IMR-90 (cell line): ENCODE data around the gene C2CD4D. TPM values are rescaled to one million over a fixed set of nuclear protein-coding genes. Genes with fewer than 3 reads are reported as not detected.

ENCODE experiments used
- ATAC-seq: fragments of 200-7000 bp; cut with Tn5 transposase; 2 replicates; pipeline ENCODE4 v1.9.1; 2020; ENCODE audit warnings: low read depth, mild to moderate bottlenecking, moderate library complexity
- BruUV-seq: library from RNA; stranded (reverse); fragments of 400-500 nt; replicated peaks from 2 replicates; lab custom pipeline; 2021; lab: Mats Ljungman, UMichigan
- CTCF ChIA-PET: fragments of 300-600 bp; formaldehyde crosslinking; extraction: SDS; loops from one replicate; lab custom pipeline; 2021; ENCODE audit warnings: antibody characterized with exemption; lab: Yijun Ruan, JAX
- POLR2A ChIA-PET: fragments of 300-600 bp; sonication (Branson Sonifier 250); formaldehyde crosslinking; loops from one replicate; lab custom pipeline; 2022; ENCODE audit warnings: antibody characterized with exemption; ENCODE audit not compliant: unreplicated experiment; lab: Charles Lee
- DNase-seq: peaks from one replicate; pipeline ENCODE4 v3.0.0; 2013
- H2AFZ ChIP-seq: replicated peaks from 2 replicates; pipeline ENCODE3; 2013; ENCODE audit warnings: low read length, mild to moderate bottlenecking; ENCODE audit not compliant: poor library complexity
- H2AK5ac ChIP-seq: 2 replicates; pipeline ENCODE4 v1.6.1; 2013; ENCODE audit warnings: low read depth, low read length, inconsistent platforms
- H2AK9ac ChIP-seq: replicated peaks from 2 replicates; pipeline ENCODE3; 2013; ENCODE audit warnings: mild to moderate bottlenecking, low read depth, low read length, moderate library complexity; ENCODE audit not compliant: poor library complexity
- H2BK120ac ChIP-seq: 2 replicates; pipeline ENCODE4 v1.6.1; 2013; ENCODE audit warnings: low read depth, low read length, inconsistent platforms
- H2BK15ac ChIP-seq: 3 replicates; pipeline ENCODE4 v1.6.1; 2013; ENCODE audit warnings: low read depth, low read length, inconsistent platforms
- H2BK20ac ChIP-seq: 2 replicates; pipeline ENCODE4 v1.6.1; 2013; ENCODE audit warnings: low read depth, mild to moderate bottlenecking, inconsistent platforms, low read length, moderate library complexity
- H2BK5ac ChIP-seq: 2 replicates; pipeline ENCODE4 v1.6.1; 2013; ENCODE audit warnings: mild to moderate bottlenecking, low read depth, low read length, inconsistent platforms; ENCODE audit not compliant: poor library complexity, severe bottlenecking
- H3K14ac ChIP-seq: replicated peaks from 2 replicates; pipeline ENCODE4 v1.6.1; 2013; ENCODE audit warnings: low read depth, low read length, inconsistent platforms
- H3K18ac ChIP-seq: 2 replicates; pipeline ENCODE4 v1.6.1; 2013; ENCODE audit warnings: low read depth, low read length, control low read depth
- H3K23ac ChIP-seq: 2 replicates; pipeline ENCODE4 v1.6.1; 2013; ENCODE audit warnings: low read depth, low read length, inconsistent platforms
- H3K27ac ChIP-seq: 2 replicates; pipeline ENCODE4 v1.5.1; 2013; ENCODE audit warnings: mild to moderate bottlenecking, control low read depth, low read length; ENCODE audit not compliant: insufficient read depth
- H3K27me3 ChIP-seq: 2 replicates; pipeline ENCODE4 v1.6.1; 2013; ENCODE audit warnings: low read length; ENCODE audit not compliant: control insufficient read depth, insufficient read depth
- H3K36me3 ChIP-seq: 2 replicates; pipeline ENCODE4 v1.6.1; 2013; ENCODE audit warnings: low read length, mixed read lengths; ENCODE audit not compliant: control insufficient read depth, insufficient read depth
- H3K4ac ChIP-seq: 2 replicates; pipeline ENCODE4 v1.6.1; 2013; ENCODE audit warnings: low read depth, low read length, inconsistent platforms
- H3K4me1 ChIP-seq: 2 replicates; pipeline ENCODE4 v1.6.1; 2013; ENCODE audit warnings: low read length, mixed read lengths; ENCODE audit not compliant: control insufficient read depth, insufficient read depth
- H3K4me2 ChIP-seq: 2 replicates; pipeline ENCODE4 v1.6.1; 2013; ENCODE audit warnings: low read depth, mild to moderate bottlenecking, control low read depth, low read length, moderate library complexity
- H3K4me3 ChIP-seq: 2 replicates; pipeline ENCODE4 v1.5.1; 2013; ENCODE audit warnings: low read depth, mild to moderate bottlenecking, control low read depth, low read length, moderate library complexity; ENCODE audit not compliant: insufficient read depth
- H3K56ac ChIP-seq: 2 replicates; pipeline ENCODE4 v1.6.1; 2013; ENCODE audit warnings: low read length, inconsistent platforms; ENCODE audit not compliant: insufficient read depth; ENCODE audit errors: extremely low read depth
- H3K79me1 ChIP-seq, 2 experiments: 2 replicates each; pipeline ENCODE4 v1.6.1; 2013; ENCODE audit warnings: low read length in 2 of 2, inconsistent platforms in 1 of 2, low read depth in 1 of 2
- H3K9ac ChIP-seq: 2 replicates; pipeline ENCODE4 v1.6.1; 2013; ENCODE audit warnings: low read depth, low read length, control low read depth
- H3K9me1 ChIP-seq: 2 replicates; pipeline ENCODE4 v1.6.1; 2013; ENCODE audit warnings: low read length, inconsistent platforms; ENCODE audit not compliant: insufficient read depth
- H3K9me3 ChIP-seq: 2 replicates; pipeline ENCODE4 v1.6.1; 2013; ENCODE audit warnings: low read length; ENCODE audit not compliant: control insufficient read depth, insufficient read depth
- H4K20me1 ChIP-seq: 2 replicates; pipeline ENCODE4 v1.6.1; 2013; ENCODE audit warnings: low read length, inconsistent platforms; ENCODE audit not compliant: insufficient read depth
- H4K5ac ChIP-seq: 2 replicates; pipeline ENCODE4 v1.6.1; 2013; ENCODE audit warnings: mild to moderate bottlenecking, low read depth, low read length, control low read depth
- H4K8ac ChIP-seq, 2 experiments: 2 replicates each; pipeline ENCODE4 v1.6.1; 2013; ENCODE audit warnings: low read depth in 2 of 2, low read length in 2 of 2, control low read depth in 1 of 2, inconsistent platforms in 1 of 2
- H4K91ac ChIP-seq: 2 replicates; pipeline ENCODE4 v1.6.1; 2013; ENCODE audit warnings: low read depth, low read length, inconsistent platforms; ENCODE audit not compliant: insufficient read depth
- BHLHE40 ChIP-seq: fragments of 150-350 bp; IDR thresholded peaks from 2 replicates; pipeline ENCODE4 v1.6.1; 2016; ENCODE audit warnings: mild to moderate bottlenecking, low read depth, low read length
- CEBPB ChIP-seq: IDR thresholded peaks from 2 replicates; pipeline ENCODE4 v1.6.1; 2012; ENCODE audit warnings: low read depth, low read length, improper control_type of control experiment
- CHD1 ChIP-seq: IDR thresholded peaks from 2 replicates; pipeline ENCODE4 v1.6.1; 2012; ENCODE audit warnings: low read depth, low read length, improper control_type of control experiment
- CTCF ChIP-seq: conservative IDR thresholded peaks from 2 replicates; pipeline ENCODE4 v1.5.1; 2012; ENCODE audit warnings: mild to moderate bottlenecking, low read depth, low read length, improper control_type of control experiment
- ELK1 ChIP-seq: fragments of 150-350 bp; IDR thresholded peaks from 2 replicates; pipeline ENCODE4 v1.6.1; 2016; ENCODE audit warnings: low read depth, mild to moderate bottlenecking, low read length, moderate library complexity, borderline replicate concordance
- FOS ChIP-seq: fragments of 150-350 bp; IDR thresholded peaks from 2 replicates; pipeline ENCODE4 v1.6.1; 2016; ENCODE audit warnings: low read depth, low read length
- MAFK ChIP-seq: IDR thresholded peaks from 2 replicates; pipeline ENCODE4 v1.6.1; 2012; ENCODE audit warnings: low read depth, low read length, improper control_type of control experiment
- MAZ ChIP-seq: IDR thresholded peaks from 2 replicates; pipeline ENCODE4 v1.6.1; 2012; ENCODE audit warnings: low read depth, mild to moderate bottlenecking, low read length, improper control_type of control experiment, moderate library complexity, borderline replicate concordance
- NFE2L2 ChIP-seq: fragments of 150-350 bp; IDR thresholded peaks from 2 replicates; pipeline ENCODE4 v1.6.1; 2016; ENCODE audit warnings: low read depth, mild to moderate bottlenecking, low read length
- POLR2A ChIP-seq: IDR thresholded peaks from 2 replicates; pipeline ENCODE4 v1.6.1; 2012; ENCODE audit warnings: mild to moderate bottlenecking, low read depth, low read length
- RAD21 ChIP-seq: IDR thresholded peaks from 2 replicates; pipeline ENCODE4 v1.6.1; 2012; ENCODE audit warnings: low read length, improper control_type of control experiment
- RCOR1 ChIP-seq: IDR thresholded peaks from 2 replicates; pipeline ENCODE4 v1.6.1; 2012; ENCODE audit warnings: mild to moderate bottlenecking, low read length, improper control_type of control experiment; ENCODE audit not compliant: insufficient replicate concordance
- RFX5 ChIP-seq: IDR thresholded peaks from 2 replicates; pipeline ENCODE4 v1.8.0; 2012; ENCODE audit warnings: low read depth, mild to moderate bottlenecking, low read length, moderate library complexity
- SMC3 ChIP-seq: fragments of 150-350 bp; IDR thresholded peaks from 2 replicates; pipeline ENCODE4 v1.6.1; 2016; ENCODE audit warnings: low read depth, mild to moderate bottlenecking, antibody characterized with exemption, low read length, moderate library complexity
- USF2 ChIP-seq: fragments of 150-350 bp; IDR thresholded peaks from 2 replicates; pipeline ENCODE4 v1.6.1; 2017; ENCODE audit warnings: mild to moderate bottlenecking, antibody characterized with exemption, low read length, low read depth
- WGBS, 2 experiments: methylation state at CpG; one replicate each; pipeline versions ENCODE4 v1.1.5 to v1.1.7; 2013; ENCODE audit warnings: missing lambda C conversion rate in 2 of 2; ENCODE audit not compliant: insufficient read length in 1 of 2; ENCODE audit errors: extremely low coverage in 2 of 2; 5-methylcytosine and 5-hydroxymethylcytosine counted together
- dilution Hi-C: fragments of 300-500 bp; cut with HindIII; formaldehyde crosslinking; loops from one replicate; pipeline ENCODE4 v1.14.3; 2018; ENCODE audit warnings: low sequenced_read_pairs; ENCODE audit not compliant: unreplicated experiment
- in situ Hi-C: fragments of 300-500 bp; cut with MboI; formaldehyde crosslinking; loops from 3 replicates; pipeline ENCODE4 v1.14.3; 2019; ENCODE audit warnings: low sequenced_read_pairs, inconsistent platforms, mixed read lengths
- intact Hi-C: fragments of 100-400 bp; cut with micrococcal nuclease; formaldehyde crosslinking; loops from 2 replicates; pipeline ENCODE4 v1.10.0; 2022
- polyA plus RNA-seq, 3 experiments: library from polyadenylated mRNA; depleted of rRNA; stranded (reverse); fragments of >200 nt; gene quantifications; 2 replicates each; pipeline ENCODE4 v1.2.3, GENCODE V29; 2012; ENCODE audit warnings: low replicate concordance in 1 of 3
- total RNA-seq: library from RNA; depleted of rRNA; stranded (reverse); fragments of >200 nt; gene quantifications from 2 replicates; pipeline ENCODE4 v1.2.3, GENCODE V29; 2012

The C2CD4D gene
- total and polyA plus RNA-seq, 2 of the 4 experiments (the other 2 are of a cell fraction), result not detected

GRCh38 chr1:151882466-151882865 is 42.8 kb upstream of the C2CD4D start:
- Histone ChIP-seq H4K91ac (no peak overlapping the region), H3K23ac (no peak overlapping the region), H3K79me1 (no peaks in the 10 kb centered on the region), H3K4me3 (no peak overlapping the region), H4K5ac (no peak overlapping the region), H3K4me2 (no peak overlapping the region), H3K36me3 (peaks cover 3% of the 10 kb centered on the region), H3K4me1 (no peaks in the 10 kb centered on the region), H3K9me3 (no peaks in the 10 kb centered on the region; the same call in 1 of the 2 replicates), H3K9ac (no peak overlapping the region), H3K27ac (no peak overlapping the region), H2BK120ac (no peak overlapping the region), H2AK9ac (no peak overlapping the region), H4K8ac (no peak overlapping the region), H3K9me1 (no peaks in the 10 kb centered on the region), H2AK5ac (no peak overlapping the region), H2BK5ac (no peak overlapping the region), H3K56ac (no peak overlapping the region), H2BK20ac (no peak overlapping the region), H3K14ac (no peak overlapping the region), H2AFZ (no peak overlapping the region), H3K4ac (no peak overlapping the region), H4K20me1 (no peaks in the 10 kb centered on the region), H3K18ac (no peak overlapping the region), H3K27me3 (no peaks in the 10 kb centered on the region), H2BK15ac (no peak overlapping the region)
- intact Hi-C loops (no loop called here), in situ Hi-C loops (loop anchor here (10.0 kb wide), 1 partner anchor 122 kb away; no protein-coding TSS in a partner anchor), dilution Hi-C loops (loop anchor here (25.0 kb wide), 1 partner anchor 95 kb away; the partner anchor contains the start of gene TDRKH)
- DNase-seq, result no peak
- ChIA-PET POLR2A (no interaction called here), CTCF (interaction anchor here (0.6 to 1.4 kb wide), 2 partner anchors 12 to 53 kb away, joined by 3 to 6 read pairs; no protein-coding TSS in a partner anchor)
- no TSS peak for BruUV-seq
- no peak for ATAC-seq
- no CpG with 5 or more reads among the region's 2 CpGs for WGBS, 2 experiments
- TF ChIP-seq CEBPB (no peak), SMC3 (no peak), USF2 (no peak), CTCF (no peak), MAZ (no peak), MAFK (no peak), RAD21 (no peak), NFE2L2 (no peak), RFX5 (no peak), FOS (no peak), BHLHE40 (no peak), RCOR1 (no peak), ELK1 (no peak), POLR2A (no peak), CHD1 (no peak)
